Neuronal stem cell (in vitro differentiated cells): ENCODE measurements around the gene TTBK1.

Experiments used
- DNase-seq: peaks from one replicate; pipeline ENCODE4 v3.0.0-alpha.2; 2013; ENCODE audit warnings: low spot score
- H2AFZ ChIP-seq: one replicate; pipeline ENCODE4 v1.6.1; 2013; ENCODE audit warnings: mild to moderate bottlenecking, low read length, inconsistent platforms
- H2AK5ac ChIP-seq: 2 replicates; pipeline ENCODE4 v1.6.1; 2013; ENCODE audit warnings: low read depth, mild to moderate bottlenecking, inconsistent platforms, low read length, moderate library complexity, mixed read lengths
- H2BK120ac ChIP-seq: 2 replicates; pipeline ENCODE4 v1.6.1; 2013; ENCODE audit warnings: low read depth, mild to moderate bottlenecking, inconsistent platforms, low read length, moderate library complexity, mixed read lengths
- H2BK12ac ChIP-seq: one replicate; pipeline ENCODE4 v1.6.1; 2013; ENCODE audit warnings: low read length, inconsistent platforms
- H2BK15ac ChIP-seq: 2 replicates; pipeline ENCODE4 v1.6.1; 2013; ENCODE audit warnings: mild to moderate bottlenecking, low read length, inconsistent platforms, mixed read lengths
- H2BK5ac ChIP-seq: one replicate; pipeline ENCODE4 v1.6.1; 2013; ENCODE audit warnings: inconsistent platforms, mild to moderate bottlenecking, low read length, moderate library complexity
- H3K14ac ChIP-seq: one replicate; pipeline ENCODE4 v1.6.1; 2013; ENCODE audit warnings: low read length, inconsistent platforms
- H3K18ac ChIP-seq: 2 replicates; pipeline ENCODE4 v1.6.1; 2013; ENCODE audit warnings: low read length, inconsistent platforms
- H3K23ac ChIP-seq: 2 replicates; pipeline ENCODE4 v1.6.1; 2013; ENCODE audit warnings: low read depth, mild to moderate bottlenecking, mixed read lengths, low read length, inconsistent platforms; ENCODE audit not compliant: poor library complexity
- H3K27ac ChIP-seq: replicated peaks from 3 replicates; pipeline ENCODE4 v1.5.1; 2013; ENCODE audit warnings: low read length, inconsistent platforms
- H3K27me3 ChIP-seq, 3 experiments: 2 replicates each; pipeline ENCODE4 v1.6.1; 2013; ENCODE audit warnings: low read length in 3 of 3, mild to moderate bottlenecking in 2 of 3, inconsistent platforms in 1 of 3, low read depth in 1 of 3, mixed read lengths in 1 of 3, moderate library complexity in 1 of 3; ENCODE audit not compliant: control insufficient read depth in 3 of 3, insufficient read depth in 3 of 3
- H3K36me3 ChIP-seq, 2 donors: replicated peaks in 1 of 2; 2 replicates each; pipeline ENCODE4 v1.6.1; 2013; ENCODE audit warnings: low read length in 2 of 2; ENCODE audit not compliant: control insufficient read depth in 2 of 2, insufficient read depth in 2 of 2
- H3K4ac ChIP-seq: 2 replicates; pipeline ENCODE4 v1.6.1; 2013; ENCODE audit warnings: inconsistent platforms, mild to moderate bottlenecking, low read length, moderate library complexity
- H3K4me1 ChIP-seq, 2 donors: 1 replicate in 1 of 2; 2 replicates in 1 of 2; pipeline ENCODE4 v1.6.1; 2013; ENCODE audit warnings: low read length in 2 of 2, low read depth in 1 of 2; ENCODE audit not compliant: control insufficient read depth in 2 of 2, insufficient read depth in 1 of 2
- H3K4me2 ChIP-seq: one replicate; pipeline ENCODE4 v1.6.1; 2013; ENCODE audit warnings: mild to moderate bottlenecking, low read length, inconsistent platforms; ENCODE audit not compliant: insufficient read depth, poor library complexity, severe bottlenecking
- H3K4me3 ChIP-seq, 2 donors: 2 replicates each; pipeline ENCODE4 v1.5.1; 2013; ENCODE audit warnings: low read length in 2 of 2, mild to moderate bottlenecking in 2 of 2, inconsistent platforms in 1 of 2, moderate library complexity in 1 of 2
- H3K79me1 ChIP-seq: one replicate; pipeline ENCODE4 v1.6.1; 2013; ENCODE audit warnings: low read depth, mild to moderate bottlenecking, inconsistent platforms, low read length, moderate library complexity
- H3K9ac ChIP-seq: one replicate; pipeline ENCODE4 v1.6.1; 2013; ENCODE audit warnings: mild to moderate bottlenecking, low read depth, low read length, inconsistent platforms; ENCODE audit not compliant: poor library complexity
- H3K9me3 ChIP-seq, 2 donors: replicated peaks in 1 of 2; 2 replicates each; pipeline versions ENCODE3 to v1.6.1; 2013; ENCODE audit warnings: low read length in 2 of 2, mild to moderate bottlenecking in 2 of 2, inconsistent platforms in 1 of 2, low read depth in 1 of 2, mixed read lengths in 1 of 2, moderate library complexity in 1 of 2; ENCODE audit not compliant: control insufficient read depth in 2 of 2, insufficient read depth in 1 of 2
- H4K8ac ChIP-seq: one replicate; pipeline ENCODE4 v1.6.1; 2013; ENCODE audit warnings: low read depth, mild to moderate bottlenecking, inconsistent platforms, low read length, moderate library complexity
- H4K91ac ChIP-seq: one replicate; pipeline ENCODE4 v1.6.1; 2013; ENCODE audit warnings: low read length, low read depth, mild to moderate bottlenecking, inconsistent platforms; ENCODE audit not compliant: poor library complexity
- WGBS, 2 donors: extraction: QIAGEN DNeasy Blood & Tissue Kit; methylation state at CpG; one replicate each; pipeline ENCODE4 v1.1.7; 2013; ENCODE audit warnings: missing lambda C conversion rate in 2 of 2, mixed read lengths in 1 of 2; ENCODE audit not compliant: insufficient read length in 2 of 2, insufficient replicate concordance in 1 of 2; ENCODE audit errors: extremely low coverage in 2 of 2; 5-methylcytosine and 5-hydroxymethylcytosine counted together

TTBK1 gene

DNA sequence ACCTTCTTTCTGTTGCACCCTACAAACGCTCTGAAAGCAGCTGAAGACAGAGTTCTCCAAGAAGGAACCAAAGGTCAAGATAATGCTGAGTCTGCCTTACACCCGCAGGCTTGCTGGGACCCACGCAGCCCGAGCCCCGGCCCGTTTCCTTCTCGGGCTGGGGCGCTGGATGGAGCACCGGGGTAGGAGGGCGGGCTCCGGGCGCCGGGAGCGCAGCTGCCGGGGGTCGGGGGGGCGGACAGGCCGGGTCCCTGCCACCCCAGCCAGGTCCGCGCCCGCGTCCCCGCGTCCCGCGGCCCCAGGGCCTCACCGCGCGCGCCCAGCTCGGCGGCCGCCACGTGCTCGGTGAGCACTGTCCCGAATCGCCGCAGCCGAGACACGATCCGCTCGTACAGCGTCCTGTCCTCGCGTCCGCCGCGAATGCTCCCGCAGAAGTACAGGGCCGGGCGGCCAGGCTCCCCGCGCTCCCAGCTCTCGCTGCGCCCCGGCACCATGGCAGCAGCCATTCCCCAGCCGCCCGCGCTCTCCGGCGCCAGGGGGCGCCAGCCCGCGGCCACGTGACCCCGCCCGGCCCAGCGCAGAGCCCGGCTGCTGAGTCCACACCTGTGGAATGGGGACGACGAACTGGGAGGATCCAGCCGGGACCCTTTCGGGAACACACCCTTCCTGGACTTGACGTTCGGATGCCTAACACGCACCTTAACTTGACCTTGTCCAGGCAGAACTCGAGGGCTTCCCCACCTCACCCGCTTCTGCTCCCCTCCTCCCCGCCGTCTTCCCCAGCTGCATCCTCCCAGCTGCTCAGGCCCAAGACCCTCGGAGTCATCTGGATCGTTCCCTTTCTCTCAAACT is 14.1 kb upstream of the TTBK1 start, which contains the start of gene DNPH1:
Gene DNPH1, minus strand, starts transcription at position 531 of the 852 bp plus-strand sequence. Its CDS starts 25 bp downstream, at position 506.
- Histone ChIP-seq H3K36me3 (peaks cover 4 to 19% of the 10 kb centered on the region in 2 donors), H3K27me3 (peaks cover 0 to 8% (median 8%) of the 10 kb centered on the region in 3 experiments), H3K79me1 (peaks cover 6% of the 10 kb centered on the region), H3K4me1 (peaks cover 3% of the 10 kb centered on the region in 2 donors), H3K9me3 (no peaks in the 10 kb centered on the region), H3K4me2 (peak within 1 kb of the TSS; percentile 82), H3K9ac (peak within 1 kb of the TSS; percentile 93), H2AK5ac (no peak within 1 kb of the TSS), H3K4ac (no peak within 1 kb of the TSS), H2BK12ac (peak within 1 kb of the TSS; percentile 66), H4K91ac (no peak within 1 kb of the TSS), H2BK120ac (peak within 1 kb of the TSS; percentile 89), H2BK15ac (peak within 1 kb of the TSS; percentile 45), H3K4me3 (peak within 1 kb of the TSS; percentile 71 to 91), H2BK5ac (no peak within 1 kb of the TSS), H3K18ac (peak within 1 kb of the TSS; percentile 91), H3K14ac (peak within 1 kb of the TSS; percentile 25), H2AFZ (peak within 1 kb of the TSS; percentile 88), H3K27ac (no peak within 1 kb of the TSS), H3K23ac (peak within 1 kb of the TSS; percentile 52), H4K8ac (peak within 1 kb of the TSS; percentile 57)
- no CpG with 5 or more reads among the region's 82 CpGs for WGBS, 2 donors
- peak; percentile 68 for DNase-seq

DNA sequence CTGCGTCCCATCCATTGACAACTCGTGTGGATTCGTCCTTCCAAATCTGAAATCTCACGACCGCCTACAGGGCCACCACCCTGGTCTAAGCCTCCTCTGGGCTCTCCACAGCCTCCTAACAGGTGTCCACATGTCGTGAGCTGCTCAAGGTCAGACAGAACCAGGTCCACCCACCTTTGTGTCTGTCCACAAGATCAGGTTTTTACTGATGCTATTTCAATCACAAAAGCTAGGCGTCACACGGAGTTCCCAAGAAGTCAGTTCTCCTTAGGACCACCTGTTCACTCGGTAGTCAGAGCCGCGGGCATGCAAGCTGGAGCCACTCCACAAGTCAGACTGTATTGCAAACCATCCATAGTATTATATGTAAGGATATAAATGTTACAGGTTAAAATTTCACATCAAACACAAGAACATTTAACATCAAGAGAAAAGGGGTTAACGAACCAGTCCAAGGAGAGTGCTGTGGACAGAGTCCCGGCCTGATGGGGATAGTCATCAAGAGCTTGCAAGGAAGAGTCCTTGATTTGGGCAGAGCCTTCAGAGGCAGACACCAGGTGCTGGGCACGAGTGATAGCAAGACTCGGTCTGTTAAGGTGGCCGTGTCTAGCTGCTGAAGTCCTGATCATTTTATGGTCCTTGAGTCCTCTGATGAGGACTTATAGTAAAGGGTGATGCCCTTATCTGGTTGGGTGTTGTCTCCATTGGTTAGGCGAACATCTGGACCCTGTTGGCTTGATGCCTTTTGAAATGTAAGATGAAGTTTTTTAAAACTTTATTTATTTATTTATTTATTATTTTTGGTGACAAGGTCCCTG is 13.3 kb upstream of the TTBK1 start:
- Histone ChIP-seq H3K4me3 (peak overlapping the region in 1 of 2 donors; percentile 71), H3K4ac (no peak overlapping the region), H3K36me3 (peaks cover 3 to 14% of the 10 kb centered on the region in 2 donors), H2BK15ac (peak overlapping the region; percentile 13), H2AFZ (peak overlapping the region; percentile 88), H3K14ac (no peak overlapping the region), H3K27ac (no peak overlapping the region), H2AK5ac (no peak overlapping the region), H3K79me1 (peaks cover 6% of the 10 kb centered on the region), H4K8ac (no peak overlapping the region), H2BK120ac (no peak overlapping the region), H3K23ac (no peak overlapping the region), H2BK12ac (no peak overlapping the region), H3K27me3 (peaks cover 0 to 8% (median 8%) of the 10 kb centered on the region in 3 experiments), H3K18ac (peak overlapping the region; percentile 63), H2BK5ac (no peak overlapping the region), H3K9ac (no peak overlapping the region), H4K91ac (no peak overlapping the region), H3K4me2 (no peak overlapping the region), H3K4me1 (peaks cover 3% of the 10 kb centered on the region in 2 donors), H3K9me3 (no peaks in the 10 kb centered on the region)
- DNase-seq, result no peak
- WGBS, 2 donors, result no CpG with 5 or more reads among the region's 17 CpGs

DNA sequence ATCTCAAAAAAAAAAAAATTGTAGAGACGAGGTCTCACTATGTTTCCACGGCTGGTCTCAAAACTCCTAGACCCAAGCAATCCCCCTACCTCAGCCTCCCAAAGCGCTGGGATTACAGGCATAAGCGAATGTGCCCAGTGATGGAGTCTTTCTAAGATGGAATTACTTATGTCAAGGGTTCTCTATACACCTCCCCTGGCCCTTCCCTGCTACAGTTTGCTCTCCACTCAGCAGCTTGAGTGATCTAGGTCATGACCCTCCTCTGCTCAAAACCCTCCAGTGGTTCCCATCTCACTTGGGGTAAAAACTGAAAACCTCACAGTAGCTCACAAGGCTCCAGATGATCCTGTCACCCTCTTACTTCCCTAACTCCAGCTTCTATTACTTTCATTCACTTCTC is 12.2 kb upstream of the TTBK1 start:
- H3K9ac ChIP-seq, result no peak overlapping the region
- no peak overlapping the region for H2AFZ ChIP-seq
- H2BK12ac ChIP-seq, result no peak overlapping the region
- H3K4me1 ChIP-seq, result peaks cover 3% of the 10 kb centered on the region in 2 donors
- no peak overlapping the region for H3K18ac ChIP-seq
- H3K79me1 ChIP-seq, result peaks cover 6% of the 10 kb centered on the region
- H2BK120ac ChIP-seq, result no peak overlapping the region
- no peak overlapping the region for H3K4me2 ChIP-seq
- no peak overlapping the region for H4K91ac ChIP-seq
- H3K23ac ChIP-seq, result no peak overlapping the region
- H3K14ac ChIP-seq, result no peak overlapping the region
- no peak for DNase-seq
- H2AK5ac ChIP-seq, result no peak overlapping the region
- H3K27me3 ChIP-seq, result peaks cover 0 to 9% (median 8%) of the 10 kb centered on the region in 3 experiments
- no peaks in the 10 kb centered on the region for H3K9me3 ChIP-seq
- no peak overlapping the region for H3K4ac ChIP-seq
- no peak overlapping the region for H2BK5ac ChIP-seq
- H3K4me3 ChIP-seq, result no peak overlapping the region
- no peak overlapping the region for H3K27ac ChIP-seq
- no CpG with 5 or more reads among the region's 4 CpGs for WGBS, 2 donors
- no peak overlapping the region for H4K8ac ChIP-seq
- H3K36me3 ChIP-seq, result peaks cover 3 to 5% of the 10 kb centered on the region in 2 donors
- H2BK15ac ChIP-seq, result no peak overlapping the region
